ENCODE data around the gene HPGDS. TPM values are rescaled to one million over a fixed set of nuclear protein-coding genes. Genes with fewer than 3 reads are reported as not detected.

HPGDS gene
- total RNA-seq, 2 donors from 2014 or later = 2.1 to 3.4 TPM

DNA sequence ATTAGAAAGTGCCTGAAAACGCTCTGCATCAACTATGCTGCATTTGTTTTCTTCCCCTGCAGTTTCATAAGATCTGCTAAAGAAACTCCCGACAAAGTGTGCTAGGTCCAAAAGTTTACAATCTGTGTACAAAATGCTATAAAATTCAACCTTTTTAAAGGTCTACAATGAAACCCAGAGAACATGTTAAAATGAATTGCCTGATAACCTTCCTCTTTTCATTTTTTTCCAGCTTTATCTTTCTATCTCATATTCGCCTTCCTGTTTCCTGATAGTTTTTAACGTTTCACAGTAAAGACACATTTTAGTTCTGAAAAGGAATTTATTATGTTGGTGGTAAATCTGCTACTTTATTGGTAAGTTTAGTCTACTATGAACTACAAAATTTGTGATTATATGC, 9.5 kb upstream of the HPGDS start:
- H3K36me3 ChIP-seq = no peaks in the 10 kb centered on the region
- H3K9me3 ChIP-seq = no peaks in the 10 kb centered on the region
- intact Hi-C loops (cut with DNase I) = no loop called here
- DNase-seq (ENCODE audit: low spot score) = no peak
- H3K27me3 ChIP-seq (replicated peaks; ENCODE audit: insufficient read depth) = no peaks in the 10 kb centered on the region
- no peaks in the 10 kb centered on the region for H3K4me1 ChIP-seq (replicated peaks)
- TF ChIP-seq, protein P1, sequence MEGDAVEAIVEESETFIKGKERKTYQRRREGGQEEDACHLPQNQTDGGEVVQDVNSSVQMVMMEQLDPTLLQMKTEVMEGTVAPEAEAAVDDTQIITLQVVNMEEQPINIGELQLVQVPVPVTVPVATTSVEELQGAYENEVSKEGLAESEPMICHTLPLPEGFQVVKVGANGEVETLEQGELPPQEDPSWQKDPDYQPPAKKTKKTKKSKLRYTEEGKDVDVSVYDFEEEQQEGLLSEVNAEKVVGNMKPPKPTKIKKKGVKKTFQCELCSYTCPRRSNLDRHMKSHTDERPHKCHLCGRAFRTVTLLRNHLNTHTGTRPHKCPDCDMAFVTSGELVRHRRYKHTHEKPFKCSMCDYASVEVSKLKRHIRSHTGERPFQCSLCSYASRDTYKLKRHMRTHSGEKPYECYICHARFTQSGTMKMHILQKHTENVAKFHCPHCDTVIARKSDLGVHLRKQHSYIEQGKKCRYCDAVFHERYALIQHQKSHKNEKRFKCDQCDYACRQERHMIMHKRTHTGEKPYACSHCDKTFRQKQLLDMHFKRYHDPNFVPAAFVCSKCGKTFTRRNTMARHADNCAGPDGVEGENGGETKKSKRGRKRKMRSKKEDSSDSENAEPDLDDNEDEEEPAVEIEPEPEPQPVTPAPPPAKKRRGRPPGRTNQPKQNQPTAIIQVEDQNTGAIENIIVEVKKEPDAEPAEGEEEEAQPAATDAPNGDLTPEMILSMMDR (IDR thresholded peaks at IDR 0.05) = no peak
- TF ChIP-seq POLR2AphosphoS5 (IDR thresholded peaks at IDR 0.05) (no peak), POLR2A (IDR thresholded peaks at IDR 0.05) (no peak)
- no peak overlapping the region for H3K4me3 ChIP-seq
- WGBS = 11% methylated on average over 4 of the region's 4 CpGs
- H3K27ac ChIP-seq = no peak overlapping the region

DNA sequence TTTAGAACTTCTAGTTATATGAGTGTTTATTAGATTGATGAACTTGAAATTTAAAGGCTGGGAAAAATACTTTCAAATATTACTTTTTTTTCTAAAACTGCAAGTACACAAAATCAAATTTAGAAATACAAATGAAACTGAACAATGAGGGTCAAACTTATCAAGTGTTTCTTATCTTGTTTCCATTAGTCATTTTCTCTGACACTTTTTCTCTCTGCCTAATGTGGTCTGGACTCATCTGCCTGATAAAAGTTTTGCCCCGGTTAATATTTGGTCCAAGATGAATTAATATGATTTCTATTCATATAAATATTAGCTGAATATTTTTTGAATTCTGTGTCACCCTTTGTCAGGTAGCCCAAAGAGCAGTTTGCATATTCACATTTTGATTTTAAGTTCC, 8.7 kb upstream of the HPGDS start:
- H3K9me3 ChIP-seq = no peaks in the 10 kb centered on the region
- no peak overlapping the region for H3K27ac ChIP-seq
- intact Hi-C loops (cut with DNase I) = no loop called here
- 80% methylated on average over 1 of the region's 1 CpG for WGBS
- DNase-seq (ENCODE audit: low spot score) = no peak
- TF ChIP-seq POLR2AphosphoS5 (IDR thresholded peaks at IDR 0.05) (no peak), POLR2A (IDR thresholded peaks at IDR 0.05) (no peak)
- TF ChIP-seq, protein P1 (IDR thresholded peaks at IDR 0.05) = no peak
- H3K36me3 ChIP-seq = no peaks in the 10 kb centered on the region
- H3K4me3 ChIP-seq = no peak overlapping the region
- H3K4me1 ChIP-seq (replicated peaks) = no peaks in the 10 kb centered on the region
- H3K27me3 ChIP-seq (replicated peaks; ENCODE audit: insufficient read depth) = no peaks in the 10 kb centered on the region

DNA sequence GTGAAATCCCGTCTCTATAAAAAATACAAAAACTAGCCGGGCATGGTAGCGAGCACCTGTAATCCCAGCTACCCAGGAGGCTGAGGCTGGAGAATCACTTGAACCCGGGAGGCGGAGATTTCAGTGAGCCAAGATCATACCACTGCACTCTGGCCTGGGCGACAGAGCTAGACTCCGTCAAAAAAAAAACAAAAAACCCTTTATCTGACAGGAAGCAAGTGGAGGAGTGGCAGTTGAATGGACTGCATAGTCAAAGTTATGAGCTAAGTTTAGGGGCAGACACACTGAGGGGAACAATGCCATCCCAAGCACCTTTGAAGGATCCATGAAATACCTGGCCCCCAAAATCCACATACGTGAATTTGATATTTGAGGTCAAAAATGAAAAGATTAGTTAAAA, 7.5 kb upstream of the HPGDS start:
- no peaks in the 10 kb centered on the region for H3K9me3 ChIP-seq
- WGBS = 85% methylated on average over 8 of the region's 8 CpGs
- TF ChIP-seq POLR2AphosphoS5 (IDR thresholded peaks at IDR 0.05) (no peak), POLR2A (IDR thresholded peaks at IDR 0.05) (no peak)
- TF ChIP-seq, protein P1 (IDR thresholded peaks at IDR 0.05) = no peak
- no peak overlapping the region for H3K4me3 ChIP-seq
- intact Hi-C loops (cut with DNase I) = no loop called here
- no peaks in the 10 kb centered on the region for H3K27me3 ChIP-seq (replicated peaks; ENCODE audit: insufficient read depth)
- no peak overlapping the region for H3K27ac ChIP-seq
- H3K36me3 ChIP-seq = no peaks in the 10 kb centered on the region
- DNase-seq (ENCODE audit: low spot score) = no peak
- H3K4me1 ChIP-seq (replicated peaks) = no peaks in the 10 kb centered on the region

DNA sequence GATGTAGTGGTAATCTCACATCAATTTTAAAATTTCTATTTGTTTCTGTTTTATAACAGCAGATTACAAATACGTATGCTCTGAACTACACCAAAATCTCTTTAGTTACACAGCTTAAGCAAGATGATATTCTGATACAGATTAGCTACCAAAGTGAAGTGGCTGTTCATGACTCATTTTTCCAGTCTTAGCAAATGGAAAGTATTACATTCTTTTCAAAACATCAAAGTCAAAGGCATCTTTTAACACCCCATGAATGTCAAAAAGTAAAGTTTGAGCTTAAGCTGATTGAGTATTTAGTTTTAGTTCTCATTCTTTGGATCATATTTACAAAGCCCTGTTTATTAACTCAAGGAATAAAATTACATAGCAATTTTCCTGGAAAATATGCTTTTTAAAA, 6.6 kb upstream of the HPGDS start:
- WGBS = 88% methylated on average over 1 of the region's 1 CpG
- no peaks in the 10 kb centered on the region for H3K27me3 ChIP-seq (replicated peaks; ENCODE audit: insufficient read depth)
- intact Hi-C loops (cut with DNase I) = no loop called here

DNA sequence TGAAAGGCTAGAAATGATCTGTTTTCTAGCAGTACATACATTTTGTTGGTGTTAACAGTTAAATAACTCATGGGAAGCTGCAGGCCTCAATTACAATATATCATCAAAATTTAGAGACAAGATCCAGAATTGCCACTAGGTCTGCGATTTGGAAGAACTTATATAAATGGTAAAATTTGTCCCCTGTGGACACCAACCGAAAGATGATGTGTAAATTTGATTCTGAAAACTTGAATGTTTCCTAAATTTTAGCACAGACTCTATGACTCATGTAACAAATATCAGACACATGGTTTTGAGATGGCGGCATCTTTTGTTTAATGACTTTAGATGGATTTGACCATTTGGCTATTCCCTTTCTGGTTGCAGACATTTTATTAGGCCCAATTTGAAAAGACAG, 6.0 kb upstream of the HPGDS start:
- TF ChIP-seq POLR2AphosphoS5 (IDR thresholded peaks at IDR 0.05) (no peak), POLR2A (IDR thresholded peaks at IDR 0.05) (no peak)
- TF ChIP-seq, protein P1 (IDR thresholded peaks at IDR 0.05) = no peak

More for the DNA sequence above, 6.6 kb upstream of the HPGDS start:
- H3K4me3 ChIP-seq = no peak overlapping the region
- no peak for DNase-seq (ENCODE audit: low spot score)
- H3K27ac ChIP-seq = no peak overlapping the region
- TF ChIP-seq POLR2AphosphoS5 (IDR thresholded peaks at IDR 0.05) (no peak), POLR2A (IDR thresholded peaks at IDR 0.05) (no peak)
- TF ChIP-seq, protein P1 (IDR thresholded peaks at IDR 0.05) = no peak
- H3K4me1 ChIP-seq (replicated peaks) = no peaks in the 10 kb centered on the region
- no peaks in the 10 kb centered on the region for H3K9me3 ChIP-seq
- H3K36me3 ChIP-seq = no peaks in the 10 kb centered on the region

More for the DNA sequence above, 6.0 kb upstream of the HPGDS start:
- Histone ChIP-seq H3K27ac (no peak overlapping the region), H3K9me3 (no peaks in the 10 kb centered on the region), H3K36me3 (no peaks in the 10 kb centered on the region), H3K4me1 (replicated peaks) (no peaks in the 10 kb centered on the region), H3K4me3 (no peak overlapping the region), H3K27me3 (replicated peaks; ENCODE audit: insufficient read depth) (no peaks in the 10 kb centered on the region)
- WGBS = 97% methylated on average over 3 of the region's 3 CpGs
- intact Hi-C loops (cut with DNase I) = no loop called here
- DNase-seq (ENCODE audit: low spot score) = no peak
